Measurements from ENCODE around the gene HELT.

Gene HELT

GRCh38 chr4:185004562-185005218, 13.6 kb upstream of the HELT start:
- no peak for DNase-seq

GRCh38 chr4:185005219-185005819, 13.0 kb upstream of the HELT start:
- DNase-seq: peak; percentile 66

GRCh38 chr4:185011408-185011807, 6.9 kb upstream of the HELT start:
- no peak for DNase-seq

- no peak for DNase-seq
Observed at GRCh38 chr4:185013417-185014125, 4.7 kb upstream of the HELT start.

- DNase-seq: no peak
Observed at GRCh38 chr4:185015108-185015507, 3.2 kb upstream of the HELT start.

- no peak for DNase-seq
Observed at GRCh38 chr4:185016101-185016940, 2.0 kb upstream of the HELT start.

GRCh38 chr4:185016946-185017758, 1.1 kb upstream of the HELT start:
- no peak for DNase-seq

GRCh38 chr4:185018834-185019455, 655 bp downstream of the HELT start:
- no peak for DNase-seq

GRCh38 chr4:185019456-185020292, 1.4 kb downstream of the HELT start:
- no peak for DNase-seq

- no peak for DNase-seq
Observed at GRCh38 chr4:185020293-185020808, 2.1 kb downstream of the HELT start.

GRCh38 chr4:185020863-185021761, 2.8 kb downstream of the HELT start:
- no peak for DNase-seq

- no peak for DNase-seq
Observed at GRCh38 chr4:185023471-185023870, 5.2 kb downstream of the HELT start.

GRCh38 chr4:185028625-185029024, 10.3 kb downstream of the HELT start:
- DNase-seq: no peak

- no peak for DNase-seq
Observed at GRCh38 chr4:185031611-185032010, 13.3 kb downstream of the HELT start.

- DNase-seq: no peak
Observed at GRCh38 chr4:185033072-185033471, 14.8 kb downstream of the HELT start.

GRCh38 chr4:185033950-185034349, 15.7 kb downstream of the HELT start:
- no peak for DNase-seq

GRCh38 chr4:185035284-185035683, 17.0 kb downstream of the HELT start:
- DNase-seq: no peak

- no peak for DNase-seq
Observed at GRCh38 chr4:185036019-185036418, 17.7 kb downstream of the HELT start.

- DNase-seq: no peak
Observed at GRCh38 chr4:185036842-185037241, 18.6 kb downstream of the HELT start.
